HG03457 (cell line): ENCODE data around the gene FBN1.

Experiments used
- ATAC-seq: cut with Tn5 transposase; IDR thresholded peaks from one replicate; pipeline ENCODE4 v1.9.1; 2021; ENCODE audit warnings: moderate number of reproducible peaks; ENCODE audit not compliant: unreplicated experiment

The FBN1 gene

GRCh38 chr15:48475600-48476395 lies 169.7 kb downstream of the FBN1 start:
- no peak for ATAC-seq

- no peak for ATAC-seq
These were observed 171.8 kb downstream of the FBN1 start for GRCh38 chr15:48473667-48474066.

GRCh38 chr15:48472756-48473155 lies 172.8 kb downstream of the FBN1 start:
- ATAC-seq = no peak

- no peak for ATAC-seq
These were observed 174.4 kb downstream of the FBN1 start for GRCh38 chr15:48471073-48471472.

- ATAC-seq = no peak
These were observed 175.4 kb downstream of the FBN1 start for GRCh38 chr15:48470096-48470495.

GRCh38 chr15:48469681-48470080 lies 175.8 kb downstream of the FBN1 start:
- ATAC-seq = no peak

- no peak for ATAC-seq
These were observed 176.2 kb downstream of the FBN1 start for GRCh38 chr15:48469271-48469670.

GRCh38 chr15:48467801-48468200 lies 177.7 kb downstream of the FBN1 start:
- ATAC-seq = no peak

- ATAC-seq = no peak
These were observed 178.7 kb downstream of the FBN1 start for GRCh38 chr15:48466820-48467219.

- no peak for ATAC-seq
These were observed 179.4 kb downstream of the FBN1 start for GRCh38 chr15:48466079-48466478.

- ATAC-seq = no peak
These were observed 180.1 kb downstream of the FBN1 start for GRCh38 chr15:48465410-48465809.

- no peak for ATAC-seq
These were observed 182.1 kb downstream of the FBN1 start for GRCh38 chr15:48463366-48463880.

GRCh38 chr15:48462688-48463087 lies 182.8 kb downstream of the FBN1 start:
- ATAC-seq = no peak

GRCh38 chr15:48459571-48460442 lies 185.7 kb downstream of the FBN1 start:
- ATAC-seq = no peak

GRCh38 chr15:48458876-48459275 lies 186.6 kb downstream of the FBN1 start:
- ATAC-seq = no peak

GRCh38 chr15:48456134-48456533 lies 189.4 kb downstream of the FBN1 start:
- no peak for ATAC-seq

- ATAC-seq = no peak
These were observed 193.8 kb downstream of the FBN1 start for GRCh38 chr15:48451736-48452135.

- no peak for ATAC-seq
These were observed 194.3 kb downstream of the FBN1 start for GRCh38 chr15:48451241-48451640.

GRCh38 chr15:48449734-48450133 lies 195.8 kb downstream of the FBN1 start:
- no peak for ATAC-seq

- ATAC-seq = no peak
These were observed 197.9 kb downstream of the FBN1 start for GRCh38 chr15:48447657-48448056.

- no peak for ATAC-seq
These were observed 198.5 kb downstream of the FBN1 start for GRCh38 chr15:48447058-48447457.

- no peak for ATAC-seq
These were observed 203.5 kb downstream of the FBN1 start for GRCh38 chr15:48442011-48442410.
